Tibial artery (tissue), 4 donors: Measurements from ENCODE around the gene NAA30.

ENCODE experiments used
- DNase-seq, 2 donors: peaks; one replicate each; pipeline ENCODE4 v3.0.0-alpha.2; 2019
- H3K27ac ChIP-seq, 2 donors: fragments of 200-600 bp; sonication (generic) in 1 of 2; 1 replicate in 1 of 2; 2 replicates in 1 of 2; pipeline ENCODE4 v1.5.1; 2018 to 2019; ENCODE audit warnings: mild to moderate bottlenecking in 1 of 2
- H3K27me3 ChIP-seq, 2 donors: fragments of 200-600 bp; sonication (generic) in 1 of 2; one replicate each; pipeline versions ENCODE4 v1.5.1 to v1.6.0; 2016 to 2019
- H3K36me3 ChIP-seq, 3 donors: fragments of 200-600 bp; sonication (generic) in 2 of 3; one replicate each; pipeline ENCODE4 v1.5.1; 2016 to 2019; ENCODE audit warnings: mild to moderate bottlenecking in 2 of 3
- H3K4me1 ChIP-seq, 4 donors: fragments of 200-600 bp; sonication (generic) in 2 of 4; 1 replicate in 3 of 4; 2 replicates in 1 of 4; pipeline ENCODE4 v1.5.1; 2016 to 2019
- H3K4me3 ChIP-seq, 2 donors: fragments of 200-600 bp; sonication (generic) in 1 of 2; 1 replicate in 1 of 2; 2 replicates in 1 of 2; pipeline ENCODE4 v1.5.1; 2018 to 2019; ENCODE audit warnings: mild to moderate bottlenecking in 2 of 2
- H3K9me3 ChIP-seq, 3 donors: fragments of 200-600 bp; sonication (generic) in 1 of 3; one replicate each; pipeline ENCODE4 v1.5.1; 2016 to 2019
- intact Hi-C: fragments of 100-400 bp; cut with DNase I; formaldehyde crosslinking; loops from one replicate; pipeline ENCODE4 v1.15.0; 2023; ENCODE audit warnings: low total_unique reads
- TF ChIP-seq, protein P1 (sequence below), 2 experiments: fragments of 200-600 bp in 1 of 2; fragments of 450-650 bp in 1 of 2; IDR thresholded peaks; one replicate each; pipeline ENCODE4 v1.5.1; 2017 to 2019; ENCODE audit warnings: antibody characterized with exemption in 2 of 2, mild to moderate bottlenecking in 1 of 2, moderate library complexity in 1 of 2

The NAA30 gene

GRCh38 chr14:57420986-57421385 lies 30.6 kb downstream of the NAA30 start:
- no peaks in the 10 kb centered on the region for H3K9me3 ChIP-seq
- H3K4me1 ChIP-seq = no peaks in the 10 kb centered on the region
- no peaks in the 10 kb centered on the region for H3K27me3 ChIP-seq
- H3K27ac ChIP-seq = no peak overlapping the region
- no peaks in the 10 kb centered on the region for H3K36me3 ChIP-seq
- intact Hi-C loops = no loop called here
- no peak overlapping the region for H3K4me3 ChIP-seq
- DNase-seq = no peak
- TF ChIP-seq, protein P1, sequence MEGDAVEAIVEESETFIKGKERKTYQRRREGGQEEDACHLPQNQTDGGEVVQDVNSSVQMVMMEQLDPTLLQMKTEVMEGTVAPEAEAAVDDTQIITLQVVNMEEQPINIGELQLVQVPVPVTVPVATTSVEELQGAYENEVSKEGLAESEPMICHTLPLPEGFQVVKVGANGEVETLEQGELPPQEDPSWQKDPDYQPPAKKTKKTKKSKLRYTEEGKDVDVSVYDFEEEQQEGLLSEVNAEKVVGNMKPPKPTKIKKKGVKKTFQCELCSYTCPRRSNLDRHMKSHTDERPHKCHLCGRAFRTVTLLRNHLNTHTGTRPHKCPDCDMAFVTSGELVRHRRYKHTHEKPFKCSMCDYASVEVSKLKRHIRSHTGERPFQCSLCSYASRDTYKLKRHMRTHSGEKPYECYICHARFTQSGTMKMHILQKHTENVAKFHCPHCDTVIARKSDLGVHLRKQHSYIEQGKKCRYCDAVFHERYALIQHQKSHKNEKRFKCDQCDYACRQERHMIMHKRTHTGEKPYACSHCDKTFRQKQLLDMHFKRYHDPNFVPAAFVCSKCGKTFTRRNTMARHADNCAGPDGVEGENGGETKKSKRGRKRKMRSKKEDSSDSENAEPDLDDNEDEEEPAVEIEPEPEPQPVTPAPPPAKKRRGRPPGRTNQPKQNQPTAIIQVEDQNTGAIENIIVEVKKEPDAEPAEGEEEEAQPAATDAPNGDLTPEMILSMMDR (IDR thresholded peaks at IDR 0.05) = no peak

DNA sequence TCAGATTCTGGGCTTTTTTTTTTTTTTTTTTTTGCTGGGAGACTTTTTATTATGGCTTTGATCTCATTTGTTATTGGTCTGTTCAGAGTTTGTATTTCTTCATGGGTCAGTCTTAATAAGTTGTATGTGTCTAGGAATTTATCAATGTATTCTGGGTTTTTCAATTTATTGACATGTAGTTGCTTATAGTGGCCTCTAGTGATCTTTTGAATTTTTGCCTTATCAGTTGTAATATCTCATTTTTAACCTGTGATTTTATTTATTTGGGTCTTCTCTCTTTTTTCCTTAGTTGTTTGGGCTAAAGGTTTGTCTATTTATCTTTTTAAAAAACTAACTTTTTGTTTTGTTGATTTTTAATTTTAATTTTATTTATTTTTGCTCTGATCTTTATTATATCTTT lies 45.5 kb downstream of the NAA30 start:
- Histone ChIP-seq H3K36me3 (no peaks in the 10 kb centered on the region), H3K4me3 (no peak overlapping the region), H3K4me1 (no peaks in the 10 kb centered on the region), H3K27me3 (no peaks in the 10 kb centered on the region), H3K9me3 (peaks cover 0 to 14% (median 0%) of the 10 kb centered on the region in 3 donors), H3K27ac (no peak overlapping the region)
- TF ChIP-seq, protein P1 (IDR thresholded peaks at IDR 0.05) = no peak
- DNase-seq = no peak
- intact Hi-C loops = no loop called here

- Histone ChIP-seq H3K4me1 (no peaks in the 10 kb centered on the region), H3K4me3 (no peak overlapping the region), H3K27me3 (no peaks in the 10 kb centered on the region), H3K36me3 (no peaks in the 10 kb centered on the region), H3K27ac (no peak overlapping the region), H3K9me3 (no peaks in the 10 kb centered on the region)
- intact Hi-C loops = no loop called here
- TF ChIP-seq, protein P1 (IDR thresholded peaks at IDR 0.05) = no peak
- no peak for DNase-seq
Measured at GRCh38 chr14:57461777-57462320, 71.5 kb downstream of the NAA30 start.

DNA sequence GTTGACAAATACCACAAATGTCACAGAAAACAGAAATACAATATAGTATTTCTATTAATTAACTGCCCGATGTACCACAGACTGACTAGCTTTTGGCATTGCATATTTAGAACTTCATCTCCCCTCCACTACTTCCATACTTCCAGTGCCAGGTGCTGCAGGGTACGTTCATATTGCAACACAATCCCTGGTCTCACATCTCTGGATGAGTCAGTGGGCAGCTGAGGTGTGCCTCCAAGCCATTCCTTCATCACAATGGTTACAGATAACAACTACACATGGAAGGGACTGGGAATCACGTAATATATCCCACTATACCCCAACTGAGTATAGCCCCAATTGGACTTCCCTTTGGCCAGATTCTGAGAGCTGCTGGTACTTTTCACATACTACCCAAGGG lies 72.2 kb downstream of the NAA30 start:
- H3K9me3 ChIP-seq = no peaks in the 10 kb centered on the region
- no peaks in the 10 kb centered on the region for H3K4me1 ChIP-seq
- TF ChIP-seq, protein P1 (IDR thresholded peaks at IDR 0.05) = no peak
- H3K27ac ChIP-seq = no peak overlapping the region
- intact Hi-C loops = no loop called here
- no peaks in the 10 kb centered on the region for H3K36me3 ChIP-seq
- no peak overlapping the region for H3K4me3 ChIP-seq
- DNase-seq = no peak
- H3K27me3 ChIP-seq = no peaks in the 10 kb centered on the region

GRCh38 chr14:57464008-57464730 lies 73.8 kb downstream of the NAA30 start:
- H3K4me3 ChIP-seq = no peak overlapping the region
- TF ChIP-seq, protein P1 (IDR thresholded peaks at IDR 0.05) = no peak
- H3K36me3 ChIP-seq = no peaks in the 10 kb centered on the region
- H3K4me1 ChIP-seq = no peaks in the 10 kb centered on the region
- no peaks in the 10 kb centered on the region for H3K9me3 ChIP-seq
- no peaks in the 10 kb centered on the region for H3K27me3 ChIP-seq
- H3K27ac ChIP-seq = no peak overlapping the region
- intact Hi-C loops = no loop called here
- no peak for DNase-seq
